GM21360 (cell line): Measurements from ENCODE around the gene PKMYT1.
"Not testable (repeated sequence)": the region's sequence is repeated elsewhere in the genome, so short reads cannot be mapped to it uniquely, and the experiment has no call there.

Source experiments
- ATAC-seq: cut with Tn5 transposase; IDR thresholded peaks from one replicate; pipeline ENCODE4 v1.9.1; 2021; ENCODE audit warnings: mild to moderate bottlenecking, moderate library complexity; ENCODE audit not compliant: unreplicated experiment

PKMYT1 gene

GRCh38 chr16:2963074-2963722 is 17.0 kb downstream of the PKMYT1 start:
- ATAC-seq = no peak

DNA sequence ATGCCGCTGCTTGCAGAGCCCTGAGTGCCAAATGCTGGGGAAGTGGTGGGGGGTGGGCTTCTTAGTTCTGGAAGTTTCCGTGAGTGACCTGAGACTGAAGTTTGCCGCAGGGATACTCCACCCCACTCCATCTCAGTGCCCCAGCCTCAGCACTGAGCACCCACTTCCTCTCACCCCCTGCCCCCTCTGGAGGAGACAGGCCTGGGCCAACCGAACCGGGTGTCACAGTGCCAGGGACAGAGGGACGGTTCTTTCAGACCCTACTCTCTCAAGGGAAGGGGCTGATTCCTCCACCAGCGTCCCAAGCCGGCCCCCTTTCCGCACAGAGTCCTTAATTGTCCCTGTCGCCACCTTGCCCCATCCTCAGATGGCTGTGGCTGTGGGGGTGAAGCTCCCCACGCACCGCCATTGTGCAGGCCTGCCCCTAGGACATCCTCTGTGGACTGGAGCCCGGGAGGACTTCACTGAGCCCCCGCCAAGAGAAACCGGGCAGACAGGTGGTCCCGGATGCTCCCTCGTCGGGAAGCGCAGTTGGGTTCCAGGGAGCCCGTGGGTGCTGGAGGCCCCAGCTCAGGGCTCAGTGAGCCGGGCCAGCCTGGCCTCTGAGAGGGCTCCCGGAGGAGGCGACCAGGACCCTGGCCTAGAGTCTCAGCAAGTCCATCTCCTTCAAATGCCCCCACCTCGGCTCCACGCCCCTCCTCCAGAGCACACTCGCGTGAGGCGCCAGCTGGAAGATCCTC is 17.7 kb downstream of the PKMYT1 start:
- no peak for ATAC-seq

GRCh38 chr16:2960183-2961010 is 19.8 kb downstream of the PKMYT1 start:
- no peak for ATAC-seq

DNA sequence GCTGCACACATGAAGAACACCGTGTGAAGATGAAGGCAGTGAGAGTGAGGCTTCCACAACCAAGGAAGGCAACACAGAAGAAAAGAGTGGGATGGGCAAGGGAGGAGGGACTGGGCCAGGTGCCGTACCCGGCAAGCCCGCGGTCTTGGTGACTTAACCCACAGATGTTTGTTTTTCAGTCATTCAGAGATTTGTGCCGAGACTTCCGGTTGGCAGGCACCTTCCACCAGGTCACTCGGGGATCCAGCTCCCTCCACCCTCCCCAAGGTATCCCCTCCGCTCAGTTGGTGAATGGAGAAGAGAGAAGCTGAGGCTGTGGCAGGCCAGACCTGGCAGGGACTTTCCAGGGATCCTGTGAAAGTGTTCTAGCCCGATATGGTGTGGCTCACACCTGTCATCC is 21.0 kb downstream of the PKMYT1 start:
- no peak for ATAC-seq

DNA sequence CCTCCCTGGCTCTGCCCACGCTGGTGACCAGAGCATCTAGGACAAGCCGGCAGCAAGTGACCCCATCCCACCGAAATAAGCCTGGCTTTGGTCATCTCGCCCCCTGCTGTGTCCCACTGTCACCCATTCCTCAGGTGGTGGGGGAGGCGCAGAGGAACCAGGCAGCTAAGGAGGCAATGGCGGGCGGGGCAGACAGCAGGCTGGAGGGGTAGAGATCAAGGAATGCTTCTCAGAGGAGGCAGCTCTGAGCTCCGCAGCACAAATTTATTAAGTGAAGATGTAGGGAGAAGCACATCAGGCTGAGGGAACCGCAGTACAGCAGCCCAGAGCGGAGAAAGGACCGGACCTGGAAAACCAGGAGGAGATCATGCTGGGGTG is 23.7 kb downstream of the PKMYT1 start:
- ATAC-seq = no peak

- ATAC-seq = no peak
Observed at GRCh38 chr16:2955779-2956578, 24.3 kb downstream of the PKMYT1 start.

- ATAC-seq = no peak
Observed at GRCh38 chr16:2955438-2955778, 24.8 kb downstream of the PKMYT1 start.

DNA sequence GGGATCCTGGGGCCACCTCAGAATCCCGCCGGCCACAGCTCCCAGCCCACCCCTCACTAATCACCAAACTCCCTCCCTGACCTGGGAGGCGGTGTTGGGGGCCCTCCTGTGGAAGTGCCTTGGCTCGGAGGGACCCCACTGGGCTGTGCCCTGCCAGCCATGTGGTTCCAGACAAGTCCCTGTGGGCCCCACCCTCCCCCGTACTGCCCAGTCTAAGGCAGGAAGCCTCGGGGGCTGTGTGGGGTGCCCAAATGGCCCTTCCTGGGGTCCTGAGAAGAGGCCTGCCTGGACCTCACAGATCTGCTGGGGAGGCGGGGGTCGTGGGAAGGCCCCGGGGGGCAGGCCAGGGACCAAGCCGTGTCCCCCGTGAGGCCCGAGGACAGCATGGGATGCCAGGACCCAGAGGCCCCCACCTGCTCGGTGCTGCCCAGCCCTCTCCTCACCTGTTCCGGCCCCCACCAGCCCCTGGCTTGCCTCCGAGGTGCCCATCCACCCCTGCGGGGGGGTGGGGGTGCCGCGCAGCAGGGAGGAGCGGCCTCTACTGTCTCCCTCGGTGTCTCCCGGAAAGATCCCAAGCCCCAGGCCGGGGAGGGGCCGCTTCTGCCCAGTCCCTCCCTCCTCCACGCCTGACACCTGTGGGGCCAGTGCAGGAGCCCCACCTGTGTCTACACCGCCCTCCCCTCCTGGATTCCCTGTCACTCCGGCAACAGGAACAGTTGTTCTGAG is 25.4 kb downstream of the PKMYT1 start:
- no peak for ATAC-seq

DNA sequence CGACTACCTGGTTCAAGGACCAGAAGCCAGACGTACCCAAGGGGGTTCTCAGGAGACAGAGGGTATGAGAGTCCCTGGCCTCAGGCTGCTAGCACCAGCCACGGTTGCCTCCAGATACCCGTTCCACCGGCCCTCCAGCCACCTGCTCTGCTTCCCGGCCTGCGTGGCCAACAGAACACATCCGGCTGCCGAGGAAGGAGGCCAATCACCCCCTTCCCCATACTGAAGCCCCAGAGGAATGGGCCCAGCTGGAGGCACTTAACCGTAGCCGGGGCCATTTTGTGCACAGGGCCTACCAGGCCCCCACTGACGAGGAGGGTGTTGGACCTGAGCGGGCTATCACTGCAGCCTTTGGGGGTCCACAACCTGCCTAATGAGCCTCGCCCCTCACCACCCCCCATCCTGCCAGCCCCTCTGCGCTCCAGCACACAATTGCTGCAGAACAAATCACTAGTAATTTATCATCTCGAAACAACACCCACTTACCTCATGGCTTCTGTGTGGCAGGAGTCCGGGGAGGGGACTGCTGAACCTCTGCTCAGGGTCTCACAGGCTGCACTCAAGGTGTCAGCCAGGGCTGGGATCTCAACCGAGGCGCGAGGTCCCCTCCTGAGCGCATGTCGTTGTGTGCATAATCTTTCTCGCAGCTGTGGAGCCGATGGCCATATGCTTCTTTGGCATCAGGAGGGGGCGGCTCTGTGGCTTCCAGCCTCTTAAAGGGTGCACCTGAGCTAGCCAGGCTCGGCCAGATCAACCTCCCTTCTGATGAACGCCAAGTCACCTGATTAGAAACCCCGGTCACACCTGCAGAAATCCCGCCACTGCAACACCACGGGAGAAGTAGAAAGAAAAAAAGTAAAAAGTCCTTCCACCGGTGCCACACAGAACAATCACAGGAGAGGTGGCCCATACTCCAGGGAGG is 26.3 kb downstream of the PKMYT1 start:
- no peak for ATAC-seq

GRCh38 chr16:2952679-2953078 is 27.6 kb downstream of the PKMYT1 start:
- no peak for ATAC-seq

- ATAC-seq = no peak
Observed at GRCh38 chr16:2950773-2951172, 29.5 kb downstream of the PKMYT1 start.

GRCh38 chr16:2950353-2950724 is 29.9 kb downstream of the PKMYT1 start:
- no peak for ATAC-seq

GRCh38 chr16:2949705-2950352 is 30.4 kb downstream of the PKMYT1 start:
- no peak for ATAC-seq

- ATAC-seq = no peak
Observed at GRCh38 chr16:2948807-2949704, 31.2 kb downstream of the PKMYT1 start.

- no peak for ATAC-seq
Observed at GRCh38 chr16:2946649-2947048, 33.6 kb downstream of the PKMYT1 start.

DNA sequence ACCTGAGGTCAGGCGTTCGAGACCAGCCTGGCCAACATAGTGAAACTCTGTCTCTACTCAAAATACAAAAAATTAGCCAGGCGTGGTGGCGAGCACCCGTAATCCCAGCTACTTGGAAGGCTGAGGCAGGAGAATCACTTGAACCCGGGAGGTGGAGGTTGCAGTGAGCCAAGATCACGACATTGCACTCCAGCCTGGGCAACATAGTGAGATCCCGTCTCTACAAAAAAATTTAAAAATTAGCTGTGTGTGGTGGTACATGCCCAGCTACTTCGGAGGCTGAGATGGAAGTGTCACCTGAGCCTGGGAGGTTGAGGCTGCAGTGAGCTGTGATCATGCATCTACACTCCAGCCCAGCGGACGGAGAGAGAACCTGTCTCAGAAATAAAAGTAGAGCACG is 36.5 kb downstream of the PKMYT1 start:
- ATAC-seq = not testable (repeated sequence)

GRCh38 chr16:2942045-2942444 is 38.2 kb downstream of the PKMYT1 start:
- ATAC-seq = no peak

- ATAC-seq = no peak
Observed at GRCh38 chr16:2939968-2940367, 40.3 kb downstream of the PKMYT1 start.
